ENCODE measurements around the gene INF2.
"Not testable (repeated sequence)": the region's sequence is repeated elsewhere in the genome, so short reads cannot be mapped to it uniquely, and the experiment has no call there.

Gene INF2

GRCh38 chr14:104689109-104689880, at the start of gene INF2:
TSS of gene INF2 (plus strand) at chr14:104689618. CDS start at chr14:104701366, 11,748 bp downstream.
- peak in 1 of 3 experiments; percentile 52 for DNase-seq (ENCODE audit: low read depth in 3 of 3)

- peak in 2 of 3 experiments; percentile 13 to 46 for DNase-seq (ENCODE audit: low read depth in 3 of 3)
Measured at GRCh38 chr14:104639885-104640548, 49.4 kb upstream of the INF2 start.

- DNase-seq (ENCODE audit: low read depth in 3 of 3) = no peak
Measured at GRCh38 chr14:104640681-104641080, 48.7 kb upstream of the INF2 start.

- DNase-seq (ENCODE audit: low read depth in 3 of 3) = no peak
Measured at GRCh38 chr14:104641753-104642539, 47.5 kb upstream of the INF2 start.

- DNase-seq (ENCODE audit: low read depth in 3 of 3) = no peak
Measured at GRCh38 chr14:104642540-104642868, 46.9 kb upstream of the INF2 start.

- no peak for DNase-seq (ENCODE audit: low read depth in 3 of 3)
Measured at GRCh38 chr14:104643306-104643705, 46.1 kb upstream of the INF2 start.

- DNase-seq (ENCODE audit: low read depth in 3 of 3) = no peak
Measured at GRCh38 chr14:104644091-104644635, 45.3 kb upstream of the INF2 start.

- no peak for DNase-seq (ENCODE audit: low read depth in 3 of 3)
Measured at GRCh38 chr14:104644656-104645378, 44.6 kb upstream of the INF2 start.

- no peak for DNase-seq (ENCODE audit: low read depth in 3 of 3)
Measured at GRCh38 chr14:104647467-104648043, 41.9 kb upstream of the INF2 start.

GRCh38 chr14:104650057-104650980, 39.1 kb upstream of the INF2 start:
- DNase-seq (ENCODE audit: low read depth in 3 of 3) = peak; percentile 48 to 60 (median 55)

GRCh38 chr14:104650981-104651875, 38.2 kb upstream of the INF2 start:
- DNase-seq (ENCODE audit: low read depth in 3 of 3) = no peak

GRCh38 chr14:104651876-104652260, 37.5 kb upstream of the INF2 start:
- DNase-seq (ENCODE audit: low read depth in 3 of 3) = no peak

- DNase-seq (ENCODE audit: low read depth in 3 of 3) = no peak
Measured at GRCh38 chr14:104652386-104652785, 37.0 kb upstream of the INF2 start.

GRCh38 chr14:104653130-104653920, 36.1 kb upstream of the INF2 start:
- not testable (repeated sequence) for DNase-seq (ENCODE audit: low read depth in 3 of 3)

- DNase-seq (ENCODE audit: low read depth in 3 of 3) = no peak
Measured at GRCh38 chr14:104654119-104654518, 35.3 kb upstream of the INF2 start.

GRCh38 chr14:104655128-104655848, 34.1 kb upstream of the INF2 start:
- DNase-seq (ENCODE audit: low read depth in 3 of 3) = no peak

GRCh38 chr14:104656014-104656714, 33.3 kb upstream of the INF2 start:
- no peak for DNase-seq (ENCODE audit: low read depth in 3 of 3)
